Chondrocyte (in vitro differentiated cells): ENCODE data around the gene THSD4. TPM values are rescaled to one million over a fixed set of nuclear protein-coding genes. Genes with fewer than 3 reads are reported as not detected.

Experiments
- DNase-seq: peaks from one replicate; pipeline ENCODE4 v3.0.0; 2021; ENCODE audit warnings: mixed read lengths, low spot score
- H3K27ac Mint-ChIP-seq: one replicate; pipeline ENCODE4 v1.8.0; 2021; ENCODE audit warnings: mild to moderate bottlenecking, moderate library complexity, mixed read lengths; ENCODE audit not compliant: unreplicated experiment
- H3K27me3 Mint-ChIP-seq: 2 replicates; pipeline ENCODE4 v1.8.0; 2021; ENCODE audit warnings: low read depth, mixed read lengths
- H3K36me3 Mint-ChIP-seq: 2 replicates; pipeline ENCODE4 v1.8.0; 2021; ENCODE audit warnings: low read depth, mixed read lengths
- H3K4me1 Mint-ChIP-seq: 2 replicates; pipeline ENCODE4 v1.8.0; 2021; ENCODE audit warnings: low read depth, mild to moderate bottlenecking, mixed read lengths
- H3K4me3 Mint-ChIP-seq: one replicate; pipeline ENCODE4 v1.8.0; 2021; ENCODE audit warnings: mild to moderate bottlenecking, moderate library complexity, mixed read lengths; ENCODE audit not compliant: unreplicated experiment
- H3K9me3 Mint-ChIP-seq: 2 replicates; pipeline ENCODE4 v1.8.0; 2021; ENCODE audit warnings: low read depth, mixed read lengths
- CTCF ChIP-seq: fragments of 200-600 bp; sonication (generic); IDR thresholded peaks from 2 replicates; pipeline ENCODE4 v1.5.0; 2021; ENCODE audit warnings: antibody characterized with exemption, mild to moderate bottlenecking, moderate library complexity
- total RNA-seq: library from RNA; stranded (reverse); gene quantifications from 3 replicates; pipeline ENCODE4 v1.2.1, GENCODE V29; 2021

Gene THSD4
- total RNA-seq, 1 donor from 2014 or later = 3.4 TPM

GRCh38 chr15:71345186-71345585, 229.9 kb downstream of the THSD4 start:
- H3K27ac Mint-ChIP-seq = no peak overlapping the region
- H3K4me3 Mint-ChIP-seq = no peak overlapping the region
- H3K4me1 Mint-ChIP-seq = no peaks in the 10 kb centered on the region
- no peak for TF ChIP-seq CTCF
- no peaks in the 10 kb centered on the region for H3K9me3 Mint-ChIP-seq
- no peak for DNase-seq
- no peaks in the 10 kb centered on the region for H3K36me3 Mint-ChIP-seq
- H3K27me3 Mint-ChIP-seq = no peaks in the 10 kb centered on the region

- DNase-seq = no peak
- Mint-ChIP-seq H3K36me3 (no peaks in the 10 kb centered on the region), H3K4me3 (no peak overlapping the region), H3K27ac (no peak overlapping the region), H3K9me3 (no peaks in the 10 kb centered on the region), H3K4me1 (no peaks in the 10 kb centered on the region), H3K27me3 (no peaks in the 10 kb centered on the region)
- no peak for TF ChIP-seq CTCF
These were observed 231.2 kb downstream of the THSD4 start for GRCh38 chr15:71346464-71346863.

GRCh38 chr15:71348597-71348996, 233.3 kb downstream of the THSD4 start:
- H3K9me3 Mint-ChIP-seq = no peaks in the 10 kb centered on the region
- H3K4me1 Mint-ChIP-seq = no peaks in the 10 kb centered on the region
- no peak for DNase-seq
- H3K4me3 Mint-ChIP-seq = no peak overlapping the region
- TF ChIP-seq CTCF = no peak
- no peaks in the 10 kb centered on the region for H3K36me3 Mint-ChIP-seq
- H3K27me3 Mint-ChIP-seq = no peaks in the 10 kb centered on the region
- H3K27ac Mint-ChIP-seq = no peak overlapping the region

- H3K27ac Mint-ChIP-seq = no peak overlapping the region
- TF ChIP-seq CTCF = no peak
- no peaks in the 10 kb centered on the region for H3K9me3 Mint-ChIP-seq
- H3K4me1 Mint-ChIP-seq = no peaks in the 10 kb centered on the region
- no peaks in the 10 kb centered on the region for H3K27me3 Mint-ChIP-seq
- H3K36me3 Mint-ChIP-seq = no peaks in the 10 kb centered on the region
- H3K4me3 Mint-ChIP-seq = no peak overlapping the region
- no peak for DNase-seq
These were observed 234.1 kb downstream of the THSD4 start for GRCh38 chr15:71349336-71349735.

- DNase-seq = no peak
- no peak for TF ChIP-seq CTCF
- Mint-ChIP-seq H3K27ac (no peak overlapping the region), H3K4me1 (no peaks in the 10 kb centered on the region), H3K36me3 (no peaks in the 10 kb centered on the region), H3K4me3 (no peak overlapping the region), H3K27me3 (no peaks in the 10 kb centered on the region), H3K9me3 (no peaks in the 10 kb centered on the region)
These were observed 234.7 kb downstream of the THSD4 start for GRCh38 chr15:71349736-71350526.
